ENCODE results near the gene KLF7. TPM values are rescaled to one million over a fixed set of nuclear protein-coding genes. Genes with fewer than 3 reads are reported as not detected.
A peak's percentile ranks its signal among the peaks of the same experiment; 100 is the strongest.

The KLF7 gene
- total RNA-seq, 2 experiments from 2014 or later: 90.1 to 96.9 TPM

GRCh38 chr2:207155516-207156444, 10.0 kb downstream of the KLF7 start:
- H3K9me3 Mint-ChIP-seq: no peaks in the 10 kb centered on the region
- H3K4me3 ChIP-seq (ENCODE audit: low read length): no peak overlapping the region
- no peak for TF ChIP-seq CTCF (IDR thresholded peaks at IDR 0.05)
- H3K36me3 Mint-ChIP-seq (ENCODE audit: low read depth): no peaks in the 10 kb centered on the region
- H3K36me3 ChIP-seq (ENCODE audit: insufficient read depth, low read length): no peaks in the 10 kb centered on the region
- H3K4me3 Mint-ChIP-seq: peak overlapping the region; percentile 74
- H3K27ac ChIP-seq (ENCODE audit: low read depth in 1 of 2, low read length in 2 of 2): no peak overlapping the region
- no peaks in the 10 kb centered on the region for H3K27me3 Mint-ChIP-seq
- no peaks in the 10 kb centered on the region for H3K27me3 ChIP-seq (ENCODE audit: control insufficient read depth in 1 of 2, insufficient read depth in 2 of 2, low read length in 2 of 2)
- peak; percentile 90 for ATAC-seq (ENCODE audit: poor library complexity)
- ChIA-PET POLR2A (interaction anchor here (0.8 to 6.1 kb wide), 8 partner anchors 9 to 374 kb away, joined by 3 to 117 read pairs (median 6); partner anchors contain the start of genes CREB1 and KLF7), CTCF (interaction anchor here (2.4 kb wide), 1 partner anchor 12 kb away, joined by 11 read pairs; no protein-coding TSS in a partner anchor)
- no peaks in the 10 kb centered on the region for H3K9me3 ChIP-seq (ENCODE audit: control insufficient read depth in 1 of 2, insufficient read depth in 1 of 2, low read length in 2 of 2)
- intact Hi-C loops (cut with DNase I, micrococcal nuclease): loop anchor here in 1 of 2 experiments (1.0 kb wide), 1 partner anchor 12 kb away; no protein-coding TSS in a partner anchor
- peak in 2 of 14 experiments; percentile 34 to 35 for DNase-seq
- H3K4me1 Mint-ChIP-seq (ENCODE audit: low read depth): peaks cover 90% of the 10 kb centered on the region
- H3K4me1 ChIP-seq (ENCODE audit: insufficient read depth, low read length): peaks cover 30% of the 10 kb centered on the region
- H3K27ac Mint-ChIP-seq: peak overlapping the region; percentile 77

- Mint-ChIP-seq H3K4me1 (ENCODE audit: low read depth) (peaks cover 90% of the 10 kb centered on the region), H3K27me3 (no peaks in the 10 kb centered on the region), H3K4me3 (peak overlapping the region; percentile 74), H3K36me3 (ENCODE audit: low read depth) (peaks cover 6% of the 10 kb centered on the region), H3K9me3 (no peaks in the 10 kb centered on the region), H3K27ac (peak overlapping the region; percentile 77)
- ChIA-PET POLR2A (interaction anchor here (0.8 to 6.1 kb wide), 6 partner anchors 12 to 375 kb away, joined by 3 to 117 read pairs (median 6); partner anchors contain the start of genes CREB1 and KLF7), CTCF (interaction anchor here (2.4 kb wide), 1 partner anchor 11 kb away, joined by 11 read pairs; no protein-coding TSS in a partner anchor)
- no peak overlapping the region for H3K27ac ChIP-seq (ENCODE audit: low read depth in 1 of 2, low read length in 2 of 2)
- DNase-seq (no peak), ATAC-seq (ENCODE audit: poor library complexity) (no peak)
- no peaks in the 10 kb centered on the region for H3K36me3 ChIP-seq (ENCODE audit: insufficient read depth, low read length)
- peaks cover 30% of the 10 kb centered on the region for H3K4me1 ChIP-seq (ENCODE audit: insufficient read depth, low read length)
- TF ChIP-seq CTCF (IDR thresholded peaks at IDR 0.05): no peak
- no peaks in the 10 kb centered on the region for H3K9me3 ChIP-seq (ENCODE audit: control insufficient read depth in 1 of 2, insufficient read depth in 1 of 2, low read length in 2 of 2)
- no peak overlapping the region for H3K4me3 ChIP-seq (ENCODE audit: low read length)
- H3K27me3 ChIP-seq (ENCODE audit: control insufficient read depth in 1 of 2, insufficient read depth in 2 of 2, low read length in 2 of 2): no peaks in the 10 kb centered on the region
- intact Hi-C loops (cut with DNase I, micrococcal nuclease): no loop called here
These were observed 10.9 kb downstream of the KLF7 start for GRCh38 chr2:207154556-207155510.
